NCI-H2196 (cell line): ENCODE measurements around the gene PUS1.
"Not testable (repeated sequence)": the region's sequence is repeated elsewhere in the genome, so short reads cannot be mapped to it uniquely, and the experiment has no call there.

Source experiments
- DNase-seq: peaks from one replicate; lab custom pipeline; 2025; ENCODE audit not compliant: unreplicated experiment; lab: John Stamatoyannopoulos, UW

The PUS1 gene

DNA sequence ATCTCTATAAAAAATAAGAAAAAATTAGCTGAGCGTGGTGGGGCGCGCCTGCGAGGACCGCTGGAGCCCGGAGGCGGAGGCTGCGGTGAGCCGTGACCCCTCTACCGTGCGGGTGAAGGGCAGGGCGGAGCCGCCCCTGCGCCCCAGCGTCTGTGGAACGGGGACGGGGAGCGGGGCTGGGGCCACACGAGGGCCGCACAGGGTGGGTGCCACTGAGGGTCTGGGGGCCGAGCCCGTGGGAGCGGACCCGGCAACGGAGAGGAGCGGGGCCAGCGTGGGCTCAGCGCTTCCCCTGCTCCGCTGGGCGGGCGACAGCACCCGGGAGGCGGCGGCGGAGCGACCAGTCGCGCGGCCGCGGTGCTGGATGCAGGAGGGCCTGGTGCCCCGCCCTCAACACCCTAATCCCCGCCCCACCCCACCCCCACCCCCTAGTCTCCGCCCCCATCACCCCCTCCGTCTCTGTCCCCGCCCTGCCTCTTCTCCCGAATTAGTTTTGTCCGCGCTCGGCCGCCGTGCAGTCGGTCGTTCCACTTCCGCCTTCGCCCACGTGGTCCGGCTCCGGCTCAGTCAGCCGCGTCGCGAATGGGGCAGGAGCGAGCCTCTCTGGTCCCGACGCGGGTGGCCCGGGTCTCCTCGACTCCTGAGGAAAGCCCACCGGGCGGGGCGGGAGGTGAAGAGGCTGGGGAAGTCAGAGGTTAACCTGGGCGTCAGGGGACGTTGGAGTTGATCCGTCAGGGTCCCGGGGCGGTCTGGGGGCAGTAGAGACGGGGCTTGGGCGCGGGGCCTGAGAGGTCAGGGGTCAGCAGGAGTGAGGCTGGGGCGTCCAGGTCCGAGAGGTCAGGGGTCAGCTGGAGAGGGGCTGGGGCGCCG lies at the start of gene PUS1:
Gene PUS1 (plus strand): TSS at position 566 of the 870 bp plus-strand sequence. CDS start 447 bp downstream, outside the sequence.
- DNase-seq = peak; percentile 88

DNA sequence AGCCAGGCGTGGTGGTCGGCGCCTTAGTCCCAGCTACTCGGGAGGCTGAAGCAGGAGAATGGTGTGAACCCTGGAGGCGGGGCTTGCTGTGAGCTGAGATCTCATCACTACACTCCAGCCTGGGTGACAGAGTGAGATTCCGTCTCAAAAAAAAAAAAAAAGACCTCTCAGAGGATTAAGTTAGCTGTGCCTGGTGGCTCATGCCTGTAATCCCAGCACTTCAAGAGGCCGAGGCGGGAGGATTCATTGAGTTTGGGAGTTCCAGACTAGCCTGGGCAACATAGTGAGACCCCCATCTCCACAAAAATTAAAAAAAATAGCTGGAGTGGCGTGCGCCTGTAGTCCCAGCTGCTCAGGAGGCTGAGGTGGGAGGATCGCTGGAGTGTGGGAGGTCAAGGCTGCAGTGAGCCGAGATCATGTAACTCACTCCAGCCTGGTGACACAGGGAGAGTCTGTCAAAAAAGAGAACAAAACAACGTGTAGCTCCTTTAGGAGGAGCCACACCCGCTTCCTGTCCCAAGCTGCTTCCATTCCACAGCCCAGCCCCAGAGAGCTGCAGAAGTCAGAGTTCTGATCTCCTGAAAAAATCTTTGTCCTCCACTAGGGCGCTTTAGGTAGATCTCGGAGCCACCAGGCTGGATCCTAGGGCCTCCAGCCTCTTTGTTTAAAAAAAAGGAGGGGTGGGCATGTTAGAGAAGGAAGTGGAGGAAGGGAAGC lies 46.1 kb upstream of the PUS1 start:
- no peak for DNase-seq

DNA sequence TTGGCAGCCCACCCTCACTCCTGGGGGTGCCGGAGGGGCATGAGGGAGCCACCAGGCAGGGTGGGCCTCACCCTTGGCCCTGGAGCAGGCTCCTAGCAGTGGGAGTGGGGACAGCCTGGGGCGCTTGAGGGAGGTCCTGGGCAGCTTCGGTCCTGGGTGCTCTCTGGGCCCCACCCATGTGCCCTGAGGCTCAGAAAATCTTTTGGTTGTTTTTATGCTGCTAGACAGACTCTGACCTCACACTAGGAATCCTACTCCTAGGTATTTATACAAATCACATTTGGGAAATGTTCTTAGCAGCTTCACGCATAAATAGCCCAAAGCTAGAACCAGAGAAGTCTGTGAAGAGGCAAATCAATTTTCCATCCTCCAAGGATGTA lies 45.6 kb upstream of the PUS1 start:
- DNase-seq = no peak

DNA sequence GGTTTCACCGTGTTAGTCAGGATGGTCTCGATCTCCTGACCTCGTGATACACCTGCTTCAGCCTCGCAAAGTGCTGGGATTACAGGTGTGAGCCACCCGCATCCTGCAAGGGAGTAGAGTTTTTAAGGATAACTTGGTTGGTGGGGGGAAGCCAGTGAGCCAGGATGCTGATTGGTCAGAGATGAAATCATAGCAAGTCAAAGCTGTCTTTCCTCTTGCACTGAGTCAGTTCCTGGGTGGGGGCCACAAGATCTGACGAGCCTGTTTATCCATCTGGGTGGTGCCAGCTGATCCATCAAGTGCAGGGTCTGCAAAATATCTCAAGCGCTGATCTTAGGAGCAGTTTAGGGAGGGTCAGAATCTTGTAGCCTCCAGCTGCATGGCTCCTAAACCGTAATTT lies 44.0 kb upstream of the PUS1 start:
- not testable (repeated sequence) for DNase-seq

DNA sequence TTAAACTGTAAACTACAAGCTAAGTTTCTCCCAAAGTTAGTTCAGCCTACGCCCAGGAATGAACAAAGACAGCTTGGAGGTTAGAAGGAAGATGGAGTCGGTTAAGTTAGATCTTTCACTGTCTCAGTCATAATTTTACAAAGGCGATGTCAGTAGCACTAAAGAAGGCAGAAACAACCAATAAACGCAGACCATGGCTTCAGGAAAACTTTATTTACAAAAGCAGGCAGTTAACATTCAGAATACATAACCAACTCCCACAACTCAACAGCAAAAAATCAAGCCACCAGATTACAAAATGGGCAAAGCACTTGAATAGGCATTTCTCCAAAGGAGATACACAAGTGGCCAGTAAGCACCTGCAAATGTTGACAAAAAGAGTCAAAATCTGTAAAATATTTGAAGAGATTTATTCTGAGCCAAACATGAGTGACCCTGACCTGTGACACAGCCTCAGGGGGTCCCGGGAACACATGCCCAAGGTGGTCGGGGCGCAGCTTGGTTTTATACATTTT lies 43.5 kb upstream of the PUS1 start:
- DNase-seq = no peak

DNA sequence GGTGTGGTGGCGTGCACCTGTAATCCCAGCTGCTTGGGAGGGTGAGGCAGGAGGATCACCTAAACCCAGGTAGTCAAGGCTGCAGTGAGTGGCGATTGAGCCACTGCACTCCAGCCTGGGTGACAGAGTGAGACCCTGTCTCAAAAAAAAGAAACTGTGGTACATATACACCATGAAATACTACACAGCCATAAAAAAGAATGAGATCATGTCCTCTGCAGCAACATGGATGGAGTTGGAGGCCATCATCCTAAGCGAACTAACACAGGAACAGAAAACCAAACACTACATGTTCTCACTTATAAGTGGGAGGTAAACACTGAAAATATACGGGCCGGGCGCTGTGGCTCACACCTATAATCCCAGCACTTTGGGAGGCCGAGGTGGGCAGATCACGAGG lies 37.4 kb upstream of the PUS1 start:
- not testable (repeated sequence) for DNase-seq

DNA sequence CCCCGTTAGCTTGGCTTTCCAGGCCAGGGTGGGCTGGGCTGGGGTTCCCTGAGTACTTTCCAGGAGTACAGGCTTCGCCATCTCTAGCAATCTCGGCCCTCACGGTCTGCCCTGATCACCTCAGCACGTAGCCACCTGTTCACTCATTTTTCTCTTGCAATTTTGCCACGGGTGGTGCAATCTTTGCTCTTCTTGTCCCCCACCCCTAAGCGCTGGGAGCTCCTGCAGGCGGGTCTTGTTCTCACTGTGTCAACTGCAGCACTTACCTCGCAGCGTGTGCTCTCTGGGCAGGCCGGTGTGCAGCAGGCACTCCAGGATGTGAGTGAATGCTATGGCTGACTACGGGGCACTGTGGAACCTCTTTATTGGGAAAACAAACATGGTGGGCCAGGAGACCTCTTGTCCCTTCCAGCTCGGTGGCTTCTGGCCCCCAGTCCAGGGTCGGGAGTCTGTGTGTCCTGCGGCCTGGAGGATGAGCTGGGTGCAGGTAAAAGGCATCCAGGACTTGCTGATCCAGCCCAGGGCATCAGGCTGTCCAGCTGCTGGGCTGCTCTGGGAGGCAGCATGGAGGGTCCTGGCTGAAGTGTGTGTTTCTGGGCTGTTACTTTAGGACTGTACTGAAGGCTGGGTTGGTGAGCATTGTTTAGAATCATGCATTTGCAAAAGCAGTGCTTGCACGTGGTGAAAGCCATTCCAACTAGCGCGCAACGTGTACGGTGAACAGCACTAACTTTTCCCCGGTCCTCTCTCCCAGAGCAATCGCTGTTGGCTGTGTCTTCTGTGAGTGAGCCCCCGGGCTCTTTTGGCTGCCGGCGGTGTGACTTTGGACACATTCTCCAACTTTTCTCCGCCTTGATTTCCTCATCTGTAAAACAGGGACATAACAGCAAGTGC lies 36.1 kb upstream of the PUS1 start:
- no peak for DNase-seq

DNA sequence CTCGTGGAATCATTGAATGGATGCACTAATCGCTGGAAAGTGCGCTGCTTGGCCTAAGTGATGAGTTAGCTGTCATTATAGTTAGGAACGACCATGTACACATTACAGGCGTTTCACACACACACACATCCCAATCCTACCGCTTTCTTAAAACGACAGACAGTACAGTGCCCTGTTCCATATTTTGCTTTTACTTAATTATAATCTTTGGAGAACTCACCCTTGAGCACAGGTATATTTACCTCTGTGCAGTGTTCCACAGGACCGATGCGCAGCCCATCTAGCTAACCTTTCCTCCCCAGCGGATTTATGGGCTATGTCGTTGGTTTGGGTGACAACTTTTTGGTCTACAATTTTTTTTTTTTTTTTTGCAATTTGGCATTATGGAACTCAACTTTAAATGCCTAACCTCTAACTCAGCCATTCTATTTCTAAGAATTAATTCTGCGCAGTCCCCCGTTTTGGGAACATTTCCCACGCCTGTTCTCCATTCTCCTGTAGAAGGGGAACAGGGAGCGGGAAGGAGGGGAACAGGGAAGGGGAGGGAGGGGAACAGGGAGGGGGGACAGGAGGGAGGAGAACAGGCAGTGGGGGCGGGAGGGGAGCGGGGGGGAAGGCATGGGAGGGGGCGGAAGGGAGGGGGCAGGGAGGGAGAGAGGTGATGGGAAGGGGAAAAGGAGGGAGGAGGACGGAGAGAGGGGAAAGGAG lies 35.3 kb upstream of the PUS1 start:
- no peak for DNase-seq

DNA sequence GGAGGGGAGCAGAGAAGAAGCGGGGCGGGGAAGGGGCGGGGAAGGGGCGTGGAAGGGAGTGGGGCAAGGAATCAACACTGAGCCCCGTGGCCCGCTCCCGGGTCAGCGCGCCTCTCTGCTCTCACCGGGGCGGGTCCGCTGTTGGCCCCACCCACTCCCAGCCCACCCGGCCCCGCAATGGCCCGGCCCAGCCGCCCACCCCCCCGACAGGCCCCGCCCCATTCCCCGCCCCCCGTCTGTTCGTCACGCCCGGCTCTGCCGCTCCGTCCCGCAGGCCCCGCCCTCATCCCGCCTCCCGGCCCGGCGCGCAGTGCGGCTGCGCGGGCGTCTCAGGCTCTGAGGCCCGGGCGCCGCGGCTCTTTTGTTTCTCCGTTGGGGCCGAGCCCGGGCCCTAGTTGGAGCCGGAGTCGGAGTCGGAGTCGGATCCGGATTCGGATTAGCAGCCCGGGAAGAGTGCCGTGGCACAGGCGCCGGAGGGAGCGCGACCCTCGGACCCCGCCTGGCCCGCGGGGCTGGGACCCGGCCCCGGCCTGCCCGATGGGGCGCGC lies 34.7 kb upstream of the PUS1 start, which contains the start of gene ULK1:
Gene ULK1 (plus strand): TSS at position 310 of the 548 bp plus-strand sequence. CDS start 380 bp downstream, outside the sequence.
- DNase-seq = peak; percentile 89

DNA sequence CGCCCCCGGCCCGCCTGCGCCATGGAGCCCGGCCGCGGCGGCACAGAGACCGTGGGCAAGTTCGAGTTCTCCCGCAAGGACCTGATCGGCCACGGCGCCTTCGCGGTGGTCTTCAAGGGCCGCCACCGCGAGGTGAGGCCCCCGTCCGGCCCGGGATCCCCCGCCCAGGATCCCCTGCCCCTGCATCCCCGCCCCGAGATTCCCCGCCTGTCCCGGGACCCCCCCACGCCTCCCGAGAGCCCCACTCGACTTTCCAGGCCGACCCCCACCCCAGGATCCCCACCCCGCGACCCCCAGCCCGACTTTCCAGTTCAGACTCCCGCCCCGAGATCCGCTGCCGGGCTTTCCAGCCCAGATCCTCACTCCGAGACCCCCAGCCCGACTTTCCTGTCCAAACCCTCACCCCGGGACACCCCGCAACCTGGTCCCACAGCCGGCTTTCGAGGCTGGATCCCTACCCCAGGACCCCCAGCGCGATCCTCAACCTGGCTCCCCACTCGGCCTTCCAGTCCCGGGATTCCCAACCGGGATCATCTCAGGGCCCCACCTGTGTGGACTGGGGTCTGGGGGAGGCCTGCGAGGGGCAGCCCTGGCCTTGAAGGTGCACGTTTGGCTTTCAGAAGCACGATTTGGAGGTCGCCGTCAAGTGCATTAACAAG lies 34.0 kb upstream of the PUS1 start:
- DNase-seq = no peak

DNA sequence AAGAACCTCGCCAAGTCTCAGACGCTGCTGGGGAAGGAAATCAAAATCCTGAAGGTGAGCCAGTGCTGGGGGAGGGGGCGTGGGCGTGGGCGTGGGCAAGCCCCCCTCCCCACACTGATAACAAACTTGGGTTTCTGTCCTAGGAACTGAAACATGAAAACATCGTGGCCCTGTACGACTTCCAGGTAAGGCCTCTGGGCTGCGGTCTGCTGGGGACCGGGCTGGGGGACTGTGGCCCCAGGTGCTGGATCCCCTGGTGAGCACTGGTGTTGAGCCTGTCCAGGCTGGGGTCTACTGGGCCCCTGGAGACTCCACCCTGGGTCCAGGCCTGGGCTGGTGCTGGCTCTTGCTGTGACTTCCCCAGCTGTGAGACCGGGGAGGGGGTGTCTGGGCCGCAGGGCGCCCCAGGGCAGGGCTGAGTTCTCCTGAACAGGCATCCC lies 33.4 kb upstream of the PUS1 start:
- DNase-seq = no peak

DNA sequence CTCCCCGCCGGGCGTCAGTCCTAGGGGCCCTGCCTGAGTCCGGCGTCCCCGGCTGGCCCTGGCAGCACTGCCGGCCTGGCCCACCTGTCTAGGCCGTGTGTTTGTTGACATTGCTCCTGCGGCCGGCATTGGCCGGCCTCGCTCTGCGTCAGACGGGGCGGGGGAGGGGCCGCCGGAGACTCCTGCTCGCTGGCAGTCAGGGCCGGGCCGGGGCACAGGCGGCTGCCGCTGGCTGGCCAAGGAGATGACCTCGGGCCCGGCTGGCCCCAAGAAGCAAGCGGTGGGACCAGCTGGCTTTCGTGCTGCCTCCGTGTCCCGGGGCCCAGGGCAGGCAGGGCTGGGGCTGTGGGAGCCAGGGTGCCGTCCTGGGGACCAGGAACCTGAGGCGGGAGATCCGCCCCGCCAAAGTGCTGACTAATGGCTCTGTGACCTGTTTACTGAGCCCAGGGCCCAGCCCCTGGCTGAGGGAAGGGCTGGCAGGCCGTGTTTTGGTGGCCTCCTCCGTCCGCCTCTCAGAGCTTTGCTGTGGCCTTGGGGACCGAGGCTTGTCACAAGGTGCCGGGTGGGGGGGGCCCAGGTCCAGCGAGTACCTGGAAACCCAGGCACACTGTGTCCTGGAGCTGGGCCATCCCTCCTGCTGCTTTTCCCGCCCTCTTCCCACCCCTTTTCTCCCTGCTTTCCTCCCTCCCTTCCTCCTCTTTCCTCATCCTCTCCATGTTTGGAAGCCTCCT lies 32.8 kb upstream of the PUS1 start:
- DNase-seq = peak; percentile 91

DNA sequence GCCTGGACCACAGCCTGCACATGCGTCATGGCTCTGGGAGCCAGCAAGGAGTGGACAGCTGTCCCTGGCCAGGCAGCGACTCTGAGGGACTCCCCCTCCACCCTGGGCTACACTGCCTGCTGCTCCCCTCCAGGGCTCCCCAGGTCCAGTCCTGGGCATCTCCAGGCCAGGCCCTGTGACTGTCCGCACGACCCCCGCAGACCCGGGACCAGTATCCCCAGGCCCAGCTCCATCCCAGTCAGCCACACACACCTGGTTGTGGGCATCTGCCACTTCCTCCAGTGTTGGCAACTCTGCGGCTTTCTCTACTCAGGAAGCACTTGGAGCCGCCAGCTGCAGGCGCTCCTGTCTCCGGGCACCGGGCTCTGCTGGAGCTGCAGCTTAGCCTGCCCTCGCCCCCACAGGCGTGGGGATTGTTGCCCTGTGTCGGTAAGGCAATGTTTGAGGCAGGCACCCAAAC lies 32.2 kb upstream of the PUS1 start:
- DNase-seq = peak; percentile 64

DNA sequence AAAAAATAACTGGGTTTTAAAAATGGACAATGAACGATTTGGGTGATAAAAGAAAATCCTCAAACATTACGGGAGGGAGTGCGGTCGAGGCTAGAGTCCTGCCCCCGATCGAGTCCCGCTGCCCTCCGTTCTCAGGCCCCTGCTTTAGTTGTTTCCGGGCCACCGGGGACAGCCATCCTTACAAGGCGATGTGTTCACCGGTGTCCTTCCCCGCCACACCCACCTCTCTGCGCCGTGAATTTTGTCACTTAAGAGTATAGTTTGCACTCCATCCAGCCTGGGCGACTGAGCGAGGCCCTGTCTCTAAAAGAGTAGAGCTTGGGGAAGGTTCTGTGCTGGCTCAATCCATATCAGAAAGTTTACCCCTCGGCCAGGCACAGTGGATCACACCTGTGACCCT lies 31.8 kb upstream of the PUS1 start:
- no peak for DNase-seq

DNA sequence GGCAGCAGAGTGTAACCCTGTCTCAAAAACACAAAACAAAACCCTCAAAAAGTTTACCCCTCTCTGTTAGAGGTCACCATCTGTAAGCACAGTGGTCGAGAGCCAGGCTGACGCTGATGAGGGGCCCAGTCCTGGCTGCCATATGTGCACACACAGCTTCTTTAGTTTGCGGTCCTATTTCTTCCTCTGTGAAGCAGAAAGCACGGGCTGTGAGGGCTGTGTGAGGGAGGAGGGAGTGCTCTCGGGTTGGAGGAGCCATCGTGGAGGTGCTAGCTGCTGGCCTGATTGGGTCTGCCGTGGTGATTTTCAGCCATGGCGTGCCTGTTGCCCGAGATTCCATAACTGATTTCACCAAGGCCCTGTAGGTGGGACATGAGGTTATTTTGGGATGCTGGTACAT lies 31.2 kb upstream of the PUS1 start:
- no peak for DNase-seq

DNA sequence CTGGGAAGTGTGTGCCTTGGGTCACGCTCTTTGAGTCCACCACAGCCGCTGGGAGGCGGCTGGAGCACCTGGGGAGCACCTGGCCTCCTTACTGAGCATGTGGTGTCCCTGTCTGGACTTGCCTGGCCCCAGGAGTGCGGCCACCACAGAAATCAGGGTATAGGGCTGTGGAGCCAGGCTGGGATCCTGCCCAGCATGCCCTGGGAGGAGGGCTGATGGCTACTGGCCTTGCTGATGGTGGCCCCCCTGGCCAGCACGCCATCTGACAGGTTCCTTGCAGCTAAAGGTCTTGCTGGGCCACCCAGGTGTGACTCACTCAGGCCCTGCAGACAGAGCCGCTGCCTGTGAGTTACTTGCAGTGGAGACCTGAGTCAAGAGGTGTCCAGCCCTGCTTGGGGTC lies 28.7 kb upstream of the PUS1 start:
- peak; percentile 28 for DNase-seq

DNA sequence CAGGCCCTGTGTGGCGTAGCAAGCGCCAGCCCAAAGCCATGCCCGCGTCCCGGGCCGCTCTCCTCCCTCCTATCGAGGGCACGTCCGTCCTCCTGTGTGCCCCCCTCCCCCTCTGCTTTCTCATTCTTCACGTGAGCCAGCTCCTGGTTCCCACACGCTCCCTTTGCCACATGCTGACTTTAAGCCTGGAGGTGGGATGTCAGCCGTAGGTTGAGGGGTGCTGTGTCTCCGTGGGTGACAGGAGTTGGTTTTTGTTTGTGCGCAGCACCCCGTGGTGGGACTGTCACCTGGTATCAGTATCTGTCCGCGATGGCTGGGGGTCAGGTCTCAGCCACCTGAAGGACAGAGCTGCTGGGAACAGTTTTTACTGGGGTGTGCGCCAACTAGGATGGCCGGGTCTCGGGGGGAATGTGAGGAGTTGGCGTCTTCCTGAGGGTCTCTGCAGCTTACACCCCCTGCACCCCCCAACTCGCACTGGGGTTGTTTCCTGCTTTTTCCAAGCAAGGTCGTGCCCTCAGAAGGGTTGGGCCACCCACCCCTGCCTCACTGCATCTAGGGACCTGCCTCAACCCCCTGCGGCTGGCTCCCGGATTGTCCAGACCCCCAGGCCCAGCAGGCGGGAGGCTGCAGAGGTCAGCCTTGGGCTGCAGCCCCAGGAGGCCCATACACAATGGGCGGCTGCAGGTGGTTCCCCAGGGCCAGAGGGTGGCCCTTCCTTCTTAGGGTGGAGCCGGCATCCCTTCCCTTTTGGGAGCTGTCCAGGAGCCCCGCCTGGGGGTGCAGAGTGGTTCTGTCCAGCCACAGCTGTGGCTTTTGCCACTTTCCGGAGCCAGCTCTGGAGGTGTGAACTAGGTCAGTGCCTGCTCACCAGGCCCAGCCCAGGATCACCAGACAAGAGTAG lies 27.4 kb upstream of the PUS1 start:
- DNase-seq = peak; percentile 46
